Left renal pelvis (tissue), 4 donors: ENCODE data around the gene HYOU1. TPM values are rescaled to one million over a fixed set of nuclear protein-coding genes. Genes with fewer than 3 reads are reported as not detected.
"Not testable (repeated sequence)": the region's sequence is repeated elsewhere in the genome, so short reads cannot be mapped to it uniquely, and the experiment has no call there.

ENCODE experiments used
- DNase-seq, 4 donors: peaks; one replicate each; pipeline ENCODE4 v3.0.0-alpha.2; 2013; ENCODE audit warnings: low read depth in 4 of 4, low spot score in 3 of 4
- polyA plus RNA-seq, 4 donors: library from polyadenylated mRNA; unstranded; fragments of 120-200 nt; gene quantifications; one replicate each; pipeline ENCODE4 v1.2.1, GENCODE V29; 2013; ENCODE audit not compliant: insufficient read length in 4 of 4

HYOU1 gene
- polyA plus RNA-seq, 4 donors, result 73.5 to 124 (median 116) TPM

- DNase-seq, result no peak
Measured at GRCh38 chr11:119024430-119025098, 32.4 kb downstream of the HYOU1 start.

GRCh38 chr11:119023741-119024140 is 33.3 kb downstream of the HYOU1 start:
- no peak for DNase-seq

GRCh38 chr11:119021631-119022030 is 35.4 kb downstream of the HYOU1 start:
- DNase-seq, result no peak

GRCh38 chr11:119019996-119020395 is 37.0 kb downstream of the HYOU1 start:
- no peak for DNase-seq

GRCh38 chr11:119018074-119018938 is 38.7 kb downstream of the HYOU1 start, which contains the start of the genes RPS25 and TRAPPC4:
RPS25 (minus strand) TSS chr11:119018343; CDS start chr11:119018284, 59 bp downstream.
TRAPPC4 (plus strand) TSS chr11:119018766; CDS start chr11:119018796, 30 bp downstream.
- peak; percentile 93 to 95 (median 94) for DNase-seq

- not testable (repeated sequence) for DNase-seq
Measured at GRCh38 chr11:119017377-119017776, 39.6 kb downstream of the HYOU1 start.

GRCh38 chr11:119016216-119017009 is 40.6 kb downstream of the HYOU1 start:
- no peak for DNase-seq

- DNase-seq, result no peak
Measured at GRCh38 chr11:119015054-119015611, 41.9 kb downstream of the HYOU1 start.

GRCh38 chr11:119014209-119014924 is 42.6 kb downstream of the HYOU1 start:
- no peak for DNase-seq

GRCh38 chr11:119012629-119013170 is 44.3 kb downstream of the HYOU1 start:
- no peak for DNase-seq

GRCh38 chr11:119011476-119012053 is 45.4 kb downstream of the HYOU1 start:
- DNase-seq, result no peak

- no peak for DNase-seq
Measured at GRCh38 chr11:119006656-119007055, 50.3 kb downstream of the HYOU1 start.

GRCh38 chr11:119000906-119001305 is 56.1 kb downstream of the HYOU1 start:
- no peak for DNase-seq

GRCh38 chr11:118998822-118999221 is 58.2 kb downstream of the HYOU1 start:
- no peak for DNase-seq

GRCh38 chr11:118998388-118998717 is 58.7 kb downstream of the HYOU1 start:
- no peak for DNase-seq

- peak; percentile 76 to 85 (median 81) for DNase-seq
Measured at GRCh38 chr11:118997627-118998387, 59.2 kb downstream of the HYOU1 start, which contains the start of gene CENATAC. CENATAC (plus strand) TSS chr11:118998138; CDS start chr11:118998198, 60 bp downstream.

GRCh38 chr11:118996926-118997626 is 59.9 kb downstream of the HYOU1 start:
- DNase-seq, result no peak
